Mesendoderm (in vitro differentiated cells): ENCODE data around the gene TMEM31.

Experiments
- DNase-seq: peaks from one replicate; pipeline ENCODE4 v3.0.0; 2013
- H2AK5ac ChIP-seq: 2 replicates; pipeline ENCODE4 v1.6.1; 2013; ENCODE audit warnings: low read length, inconsistent platforms
- H2BK120ac ChIP-seq: 2 replicates; pipeline ENCODE4 v1.6.1; 2013; ENCODE audit warnings: low read depth, mild to moderate bottlenecking, low read length, moderate library complexity, mixed read lengths
- H2BK15ac ChIP-seq: replicated peaks from 2 replicates; pipeline ENCODE4 v1.6.1; 2013; ENCODE audit warnings: low read depth, mild to moderate bottlenecking, moderate library complexity
- H2BK5ac ChIP-seq: 2 replicates; pipeline ENCODE4 v1.6.1; 2013; ENCODE audit warnings: low read length, inconsistent platforms
- H3K18ac ChIP-seq: 2 replicates; pipeline ENCODE4 v1.6.1; 2013; ENCODE audit warnings: mild to moderate bottlenecking, low read length, mixed read lengths
- H3K23ac ChIP-seq: one replicate; pipeline ENCODE4 v1.6.1; 2013; ENCODE audit warnings: low read length
- H3K27ac ChIP-seq: 2 replicates; pipeline ENCODE4 v1.5.1; 2013; ENCODE audit warnings: low read depth, mild to moderate bottlenecking, inconsistent platforms, low read length, moderate library complexity
- H3K27me3 ChIP-seq: 2 replicates; pipeline ENCODE4 v1.6.1; 2013; ENCODE audit warnings: low read length, control low read depth, mild to moderate bottlenecking, inconsistent platforms; ENCODE audit not compliant: insufficient read depth, poor library complexity
- H3K36me3 ChIP-seq: 2 replicates; pipeline ENCODE4 v1.6.1; 2013; ENCODE audit warnings: low read length, inconsistent platforms; ENCODE audit not compliant: control insufficient read depth, insufficient read depth
- H3K4ac ChIP-seq: one replicate; pipeline ENCODE4 v1.6.1; 2013; ENCODE audit warnings: low read depth, mild to moderate bottlenecking, low read length, moderate library complexity
- H3K4me1 ChIP-seq: 2 replicates; pipeline ENCODE4 v1.6.1; 2013; ENCODE audit warnings: low read depth, low read length, inconsistent platforms; ENCODE audit not compliant: control insufficient read depth
- H3K4me2 ChIP-seq: 2 replicates; pipeline ENCODE4 v1.6.1; 2013; ENCODE audit warnings: low read length
- H3K4me3 ChIP-seq: 2 replicates; pipeline ENCODE4 v1.5.1; 2013; ENCODE audit warnings: mild to moderate bottlenecking, low read length
- H3K56ac ChIP-seq: one replicate; pipeline ENCODE4 v1.6.1; 2013; ENCODE audit warnings: low read length
- H3K79me1 ChIP-seq: 2 replicates; pipeline ENCODE4 v1.6.1; 2013; ENCODE audit warnings: low read length, inconsistent platforms
- H3K79me2 ChIP-seq: 2 replicates; pipeline ENCODE4 v1.6.1; 2013; ENCODE audit warnings: mild to moderate bottlenecking, low read length; ENCODE audit not compliant: control insufficient read depth, insufficient read depth
- H3K9ac ChIP-seq: 2 replicates; pipeline ENCODE4 v1.6.1; 2013; ENCODE audit warnings: low read length, inconsistent platforms
- H4K5ac ChIP-seq: one replicate; pipeline ENCODE4 v1.6.1; 2013; ENCODE audit warnings: low read length
- H4K8ac ChIP-seq: one replicate; pipeline ENCODE4 v1.6.1; 2013; ENCODE audit warnings: low read depth, mild to moderate bottlenecking, control low read depth, low read length, moderate library complexity
- WGBS: extraction: QIAGEN DNeasy Blood & Tissue Kit; methylation state at CpG from one replicate; pipeline ENCODE4 v1.1.7; 2013; ENCODE audit warnings: low lambda C conversion rate, missing lambda C conversion rate; ENCODE audit not compliant: insufficient coverage; ENCODE audit errors: extremely low coverage; 5-methylcytosine and 5-hydroxymethylcytosine counted together

The TMEM31 gene

DNA sequence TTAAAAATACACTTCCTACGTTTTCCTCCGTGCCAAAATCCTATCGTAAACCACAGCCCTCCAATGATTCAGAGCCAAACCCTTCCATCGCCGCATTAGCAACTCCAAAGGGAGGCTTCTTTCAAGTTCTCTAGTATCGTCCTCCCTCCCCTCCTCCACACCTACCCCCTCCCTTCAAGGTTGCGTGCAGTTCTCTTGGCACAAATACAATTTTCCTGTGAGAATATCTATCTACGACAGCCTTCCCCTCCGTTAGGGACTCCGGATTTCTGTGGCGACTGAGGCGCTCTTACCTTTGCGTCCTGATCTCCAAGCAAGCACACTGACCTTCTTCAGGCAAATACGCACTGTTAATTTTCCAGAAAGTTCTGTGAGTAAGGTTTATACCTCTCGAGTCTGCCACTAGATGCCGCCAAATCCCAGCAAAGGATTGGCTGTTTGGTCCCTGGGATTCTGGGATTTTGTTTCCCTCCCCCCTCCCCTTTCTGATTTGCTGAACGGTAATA, 23.0 kb upstream of the TMEM31 start:
- no peak overlapping the region for H2BK15ac ChIP-seq
- H3K79me2 ChIP-seq = peaks cover 13% of the 10 kb centered on the region
- no peak overlapping the region for H3K23ac ChIP-seq
- WGBS = no CpG with 5 or more reads among the region's 17 CpGs
- no peak overlapping the region for H4K8ac ChIP-seq
- no peak overlapping the region for H4K5ac ChIP-seq
- H3K18ac ChIP-seq = no peak overlapping the region
- peak overlapping the region; percentile 52 for H3K4me2 ChIP-seq
- peaks cover 3% of the 10 kb centered on the region for H3K36me3 ChIP-seq
- H3K9ac ChIP-seq = peak overlapping the region; percentile 89
- H3K56ac ChIP-seq = peak overlapping the region; percentile 93
- no peaks in the 10 kb centered on the region for H3K4me1 ChIP-seq
- H3K27me3 ChIP-seq = no peaks in the 10 kb centered on the region
- no peak overlapping the region for H2BK120ac ChIP-seq
- peak; percentile 88 for DNase-seq
- no peak overlapping the region for H2AK5ac ChIP-seq
- H2BK5ac ChIP-seq = peak overlapping the region; percentile 76
- no peak overlapping the region for H3K4ac ChIP-seq
- peak overlapping the region; percentile 58 for H3K4me3 ChIP-seq
- H3K79me1 ChIP-seq = no peaks in the 10 kb centered on the region
- H3K27ac ChIP-seq = peak overlapping the region; percentile 94

DNA sequence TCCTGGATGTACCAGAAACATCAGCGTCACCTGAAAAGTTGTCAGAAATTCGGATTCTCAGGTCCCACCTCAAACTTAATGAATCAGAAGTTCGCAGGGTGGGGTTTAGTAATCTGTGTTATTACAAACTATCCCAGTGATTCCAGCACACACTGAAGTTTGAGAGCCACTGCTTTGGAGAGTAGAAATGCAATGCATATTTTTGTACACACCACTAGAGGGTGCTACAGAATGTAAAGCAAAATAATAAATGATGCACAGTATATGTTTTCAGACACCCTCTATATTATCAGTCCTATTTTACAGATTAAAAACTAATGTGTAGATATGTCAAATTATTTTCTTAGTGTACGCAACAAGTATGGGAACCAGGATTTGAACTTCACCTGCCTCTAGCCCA, 21.8 kb upstream of the TMEM31 start:
- H3K23ac ChIP-seq = no peak overlapping the region
- H3K4ac ChIP-seq = no peak overlapping the region
- H3K27ac ChIP-seq = no peak overlapping the region
- no peak overlapping the region for H3K56ac ChIP-seq
- no CpG with 5 or more reads among the region's 4 CpGs for WGBS
- no peak overlapping the region for H4K8ac ChIP-seq
- no peak overlapping the region for H2AK5ac ChIP-seq
- H3K9ac ChIP-seq = no peak overlapping the region
- H2BK5ac ChIP-seq = no peak overlapping the region
- H3K79me2 ChIP-seq = peaks cover 13% of the 10 kb centered on the region
- H3K4me1 ChIP-seq = no peaks in the 10 kb centered on the region
- H4K5ac ChIP-seq = no peak overlapping the region
- no peak overlapping the region for H3K4me2 ChIP-seq
- no peak overlapping the region for H3K4me3 ChIP-seq
- H3K27me3 ChIP-seq = no peaks in the 10 kb centered on the region
- peak; percentile 11 for DNase-seq
- no peak overlapping the region for H2BK15ac ChIP-seq
- H3K79me1 ChIP-seq = no peaks in the 10 kb centered on the region
- peaks cover 1% of the 10 kb centered on the region for H3K36me3 ChIP-seq
- no peak overlapping the region for H3K18ac ChIP-seq
- H2BK120ac ChIP-seq = no peak overlapping the region

DNA sequence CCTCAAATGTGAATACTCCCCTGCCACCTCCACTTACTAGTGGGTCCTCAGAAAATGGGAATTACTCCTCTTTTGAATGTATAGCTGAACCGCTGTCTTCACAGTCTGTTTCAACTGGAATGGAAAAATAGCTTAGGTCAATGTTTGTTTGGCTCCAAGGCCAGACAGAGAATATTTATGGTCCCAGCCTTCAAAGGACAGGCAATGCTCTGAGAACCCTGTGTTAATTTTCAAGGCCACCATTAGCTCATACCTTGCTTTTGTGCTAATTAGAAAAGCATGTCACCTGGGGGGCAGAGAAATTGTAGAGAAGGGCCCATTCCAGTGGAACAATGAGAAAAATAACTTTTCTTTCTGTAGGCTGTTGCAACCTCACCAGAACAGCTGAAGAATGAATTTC, 19.6 kb upstream of the TMEM31 start:
- no peak overlapping the region for H4K8ac ChIP-seq
- DNase-seq = no peak
- H2BK15ac ChIP-seq = no peak overlapping the region
- H3K18ac ChIP-seq = no peak overlapping the region
- no peak overlapping the region for H3K9ac ChIP-seq
- no peak overlapping the region for H2BK5ac ChIP-seq
- no peaks in the 10 kb centered on the region for H3K27me3 ChIP-seq
- no CpG with 5 or more reads among the region's 1 CpG for WGBS
- no peak overlapping the region for H3K4me2 ChIP-seq
- no peak overlapping the region for H2AK5ac ChIP-seq
- H3K56ac ChIP-seq = no peak overlapping the region
- H3K4me1 ChIP-seq = no peaks in the 10 kb centered on the region
- no peaks in the 10 kb centered on the region for H3K79me1 ChIP-seq
- H3K36me3 ChIP-seq = no peaks in the 10 kb centered on the region
- peaks cover 2% of the 10 kb centered on the region for H3K79me2 ChIP-seq
- no peak overlapping the region for H3K4ac ChIP-seq
- no peak overlapping the region for H3K4me3 ChIP-seq
- no peak overlapping the region for H2BK120ac ChIP-seq
- H3K23ac ChIP-seq = no peak overlapping the region
- no peak overlapping the region for H4K5ac ChIP-seq
- H3K27ac ChIP-seq = no peak overlapping the region

DNA sequence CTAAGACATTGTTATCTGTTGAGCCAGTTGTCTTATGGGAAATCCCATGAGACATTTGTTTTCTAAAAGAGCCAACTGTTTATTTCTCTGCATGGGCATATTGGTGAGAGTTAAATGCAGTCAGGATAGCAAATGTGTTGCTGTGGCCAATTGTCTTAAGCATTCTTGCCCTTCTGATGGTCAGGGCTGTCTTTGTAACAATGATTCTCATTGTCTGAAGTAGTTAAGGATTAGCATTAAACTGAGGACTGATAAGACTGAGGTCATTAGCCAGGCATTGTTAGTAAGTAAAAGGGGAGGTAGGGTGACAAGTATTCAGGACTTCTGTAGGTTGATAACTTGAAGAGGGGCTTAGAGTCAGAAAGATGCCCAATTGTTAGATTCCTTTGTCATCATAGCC, 13.0 kb upstream of the TMEM31 start:
- H3K79me2 ChIP-seq = no peaks in the 10 kb centered on the region
- no peak overlapping the region for H3K56ac ChIP-seq
- H2BK15ac ChIP-seq = no peak overlapping the region
- H3K27ac ChIP-seq = no peak overlapping the region
- no peaks in the 10 kb centered on the region for H3K4me1 ChIP-seq
- no peak overlapping the region for H3K4ac ChIP-seq
- no peak overlapping the region for H3K4me3 ChIP-seq
- no peak overlapping the region for H3K4me2 ChIP-seq
- no peak overlapping the region for H3K18ac ChIP-seq
- no peaks in the 10 kb centered on the region for H3K79me1 ChIP-seq
- H2BK5ac ChIP-seq = no peak overlapping the region
- H3K23ac ChIP-seq = no peak overlapping the region
- H4K8ac ChIP-seq = no peak overlapping the region
- no peak overlapping the region for H2BK120ac ChIP-seq
- H2AK5ac ChIP-seq = no peak overlapping the region
- peak; percentile 85 for DNase-seq
- no peaks in the 10 kb centered on the region for H3K36me3 ChIP-seq
- no peak overlapping the region for H3K9ac ChIP-seq
- no peaks in the 10 kb centered on the region for H3K27me3 ChIP-seq
- no peak overlapping the region for H4K5ac ChIP-seq

DNA sequence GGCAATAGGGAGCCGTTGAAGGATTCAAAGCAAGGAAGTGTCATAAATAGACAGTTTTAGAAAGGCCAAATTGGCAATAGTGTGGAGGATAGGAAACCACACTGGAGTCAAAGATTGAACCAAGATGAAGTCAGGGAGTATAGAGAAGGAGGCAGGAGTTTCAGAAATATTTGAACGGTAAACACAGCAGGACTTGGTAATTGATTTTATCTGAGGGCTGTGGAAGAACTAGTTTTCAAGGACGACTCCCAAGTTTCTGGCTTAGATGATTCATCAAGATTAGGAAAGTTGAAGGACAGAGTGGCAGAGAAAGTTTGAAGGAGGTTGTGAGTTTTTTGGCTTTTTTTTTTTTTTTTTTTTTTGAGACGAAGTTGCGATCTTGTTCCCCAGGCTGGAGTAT, 11.5 kb upstream of the TMEM31 start:
- H3K79me1 ChIP-seq = no peaks in the 10 kb centered on the region
- no peak overlapping the region for H3K56ac ChIP-seq
- no peak for DNase-seq
- no peak overlapping the region for H2BK120ac ChIP-seq
- H3K27me3 ChIP-seq = no peaks in the 10 kb centered on the region
- no peak overlapping the region for H4K8ac ChIP-seq
- no peak overlapping the region for H3K23ac ChIP-seq
- H3K4ac ChIP-seq = no peak overlapping the region
- H3K27ac ChIP-seq = no peak overlapping the region
- no peak overlapping the region for H3K4me2 ChIP-seq
- no peak overlapping the region for H4K5ac ChIP-seq
- no peak overlapping the region for H2BK15ac ChIP-seq
- WGBS = no CpG with 5 or more reads among the region's 5 CpGs
- no peak overlapping the region for H2AK5ac ChIP-seq
- H3K18ac ChIP-seq = no peak overlapping the region
- no peaks in the 10 kb centered on the region for H3K36me3 ChIP-seq
- H3K9ac ChIP-seq = no peak overlapping the region
- H3K79me2 ChIP-seq = no peaks in the 10 kb centered on the region
- no peaks in the 10 kb centered on the region for H3K4me1 ChIP-seq
- H2BK5ac ChIP-seq = no peak overlapping the region
- H3K4me3 ChIP-seq = no peak overlapping the region

DNA sequence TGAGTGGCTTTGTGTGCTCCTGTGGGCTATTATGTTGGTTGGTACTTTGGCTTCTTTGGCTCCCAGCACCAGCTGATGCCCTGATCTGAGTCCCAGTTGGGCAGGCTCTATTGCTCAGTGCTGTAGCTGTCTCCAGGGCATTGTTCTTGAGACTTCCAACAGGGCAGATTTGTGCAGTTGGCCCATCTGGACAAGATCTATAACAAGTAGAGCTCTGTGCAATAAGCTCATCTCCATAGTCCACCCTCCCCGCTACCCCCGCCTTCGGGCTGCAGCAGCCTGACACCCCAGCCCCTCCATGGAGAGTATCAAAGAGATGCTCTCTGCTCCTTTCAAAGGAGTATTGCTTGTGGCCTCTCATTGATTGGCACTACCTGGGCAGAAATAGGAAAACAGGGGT, 5.8 kb upstream of the TMEM31 start:
- Histone ChIP-seq H3K4ac (no peak overlapping the region), H3K27me3 (no peaks in the 10 kb centered on the region), H3K23ac (no peak overlapping the region), H2AK5ac (no peak overlapping the region), H2BK120ac (no peak overlapping the region), H2BK5ac (no peak overlapping the region), H3K9ac (no peak overlapping the region), H3K56ac (no peak overlapping the region), H3K4me1 (no peaks in the 10 kb centered on the region), H3K79me2 (no peaks in the 10 kb centered on the region), H3K18ac (no peak overlapping the region), H4K5ac (no peak overlapping the region), H3K4me2 (no peak overlapping the region), H3K4me3 (no peak overlapping the region), H4K8ac (no peak overlapping the region), H3K27ac (no peak overlapping the region), H3K36me3 (no peaks in the 10 kb centered on the region), H2BK15ac (no peak overlapping the region), H3K79me1 (no peaks in the 10 kb centered on the region)
- DNase-seq = no peak
- no CpG with 5 or more reads among the region's 3 CpGs for WGBS
